ENCODE data around the gene LAMA4.
"Not testable (repeated sequence)": the region's sequence is repeated elsewhere in the genome, so short reads cannot be mapped to it uniquely, and the experiment has no call there.

LAMA4 gene

GRCh38 chr6:112206110-112206458 lies 48.3 kb downstream of the LAMA4 start:
- no peak for DNase-seq

- no peak for DNase-seq
Measured at GRCh38 chr6:112205427-112206109, 48.8 kb downstream of the LAMA4 start.

DNA sequence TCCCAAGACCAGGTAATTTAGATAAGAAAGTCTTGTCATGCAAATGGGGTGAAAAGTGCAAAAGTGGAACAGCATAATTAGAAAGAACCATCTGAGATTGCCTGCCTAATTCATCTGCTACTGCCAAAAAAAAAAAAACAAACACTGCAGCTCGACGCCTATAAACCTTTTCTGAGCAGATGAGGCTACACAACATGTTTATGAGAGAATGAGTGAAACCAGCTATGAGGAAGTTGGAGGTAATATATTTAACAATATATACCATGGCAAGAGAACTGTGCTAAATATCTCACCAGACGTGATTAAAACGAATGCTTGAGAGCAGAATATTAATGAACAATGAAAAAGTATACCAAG lies 50.0 kb downstream of the LAMA4 start:
- no peak for DNase-seq

DNA sequence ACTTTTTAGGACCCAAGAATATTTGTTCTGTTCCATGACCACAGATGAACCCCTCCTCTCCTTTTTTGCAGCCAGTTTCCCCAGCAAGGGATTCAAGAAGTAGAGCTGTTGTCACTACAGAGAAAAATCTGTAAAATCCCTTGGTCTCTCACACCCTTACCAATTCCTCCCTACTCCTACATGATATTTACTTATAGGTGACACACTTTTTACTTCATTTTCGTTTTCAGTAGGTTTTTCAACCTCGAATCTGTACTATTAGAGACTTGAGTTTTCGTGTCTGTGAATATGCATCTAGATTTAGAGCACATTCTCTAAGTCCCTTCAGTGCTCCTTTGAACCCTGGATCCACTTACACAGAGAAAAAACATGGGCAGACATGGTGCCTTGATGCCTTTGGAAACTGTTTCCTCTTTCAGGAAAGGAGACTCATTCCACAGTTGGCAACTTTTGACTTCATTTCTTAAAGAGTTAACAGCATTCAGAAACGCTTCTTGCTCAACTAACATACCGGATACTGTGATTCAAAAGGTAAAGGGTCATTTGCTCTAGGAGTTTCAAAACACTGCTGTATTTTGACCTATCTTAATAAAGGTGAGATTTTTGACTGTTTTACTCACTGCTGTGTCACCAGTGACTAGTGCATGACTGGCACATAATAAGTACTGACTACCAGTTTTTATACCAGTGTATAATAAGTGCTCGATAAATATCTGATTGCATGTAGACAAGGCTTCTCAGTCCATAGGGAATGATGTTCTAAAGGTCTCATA lies 50.6 kb downstream of the LAMA4 start:
- no peak for DNase-seq

GRCh38 chr6:112202639-112203341 lies 51.6 kb downstream of the LAMA4 start:
- DNase-seq, result no peak

- DNase-seq, result not testable (repeated sequence)
Measured at GRCh38 chr6:112200185-112200914, 54.0 kb downstream of the LAMA4 start.

DNA sequence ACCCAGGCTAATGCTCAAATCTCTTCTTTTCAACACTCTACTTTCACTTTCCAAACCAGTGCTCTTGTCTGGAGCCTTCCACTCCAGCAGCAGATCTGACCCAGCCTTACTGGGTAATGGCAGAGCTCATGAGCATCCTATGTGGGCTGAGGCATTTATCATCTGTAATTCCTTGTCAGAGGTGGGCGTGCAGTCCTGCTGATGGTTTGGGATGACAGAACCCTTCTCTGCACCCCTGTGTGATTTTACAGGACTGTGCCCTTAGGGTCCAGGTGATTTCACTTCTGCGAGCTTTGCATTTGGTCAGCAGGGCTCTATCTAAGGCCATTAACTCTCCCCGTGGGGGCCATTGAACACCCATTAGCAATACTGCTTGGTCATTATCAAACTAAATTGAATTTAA lies 55.4 kb downstream of the LAMA4 start:
- no peak for DNase-seq

DNA sequence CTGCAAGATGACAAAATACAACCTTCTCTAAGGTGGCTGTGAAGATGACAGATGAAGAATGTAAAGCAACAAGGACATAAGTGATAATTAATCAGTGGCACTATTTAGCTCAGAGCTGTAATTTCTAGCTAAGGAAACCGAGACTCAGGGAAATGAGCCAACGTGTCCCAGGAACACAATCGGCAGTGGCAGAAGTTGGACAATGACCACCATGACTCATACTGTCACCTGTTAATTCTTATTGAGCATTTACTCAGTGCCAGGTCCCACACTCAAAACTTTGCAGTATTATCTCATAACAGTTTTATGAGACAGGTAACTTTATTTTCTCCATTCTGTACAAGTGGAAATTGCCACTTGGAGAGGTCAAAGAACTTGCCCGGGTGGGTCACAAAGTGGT lies 55.8 kb downstream of the LAMA4 start:
- DNase-seq, result no peak

- DNase-seq, result no peak
Measured at GRCh38 chr6:112197636-112198035, 56.7 kb downstream of the LAMA4 start.

DNA sequence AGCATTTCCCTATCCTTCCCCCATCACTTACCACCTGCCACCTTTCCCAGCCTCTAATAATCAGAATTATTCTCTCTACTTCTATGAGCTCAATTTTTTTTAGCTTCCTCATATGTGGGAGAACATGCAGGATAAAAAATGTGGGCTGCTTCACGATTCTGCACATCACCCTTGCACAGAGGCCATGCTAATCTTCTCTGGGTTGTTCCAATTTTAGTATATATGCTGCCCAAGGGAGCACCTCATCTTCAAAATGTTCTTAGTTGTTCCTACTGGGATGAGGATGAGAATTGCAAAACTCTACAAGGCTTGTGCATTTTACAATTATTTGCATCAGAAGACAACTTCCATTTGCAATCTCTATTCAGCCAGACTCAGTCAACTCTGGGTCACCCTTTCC lies 58.1 kb downstream of the LAMA4 start:
- DNase-seq, result no peak

DNA sequence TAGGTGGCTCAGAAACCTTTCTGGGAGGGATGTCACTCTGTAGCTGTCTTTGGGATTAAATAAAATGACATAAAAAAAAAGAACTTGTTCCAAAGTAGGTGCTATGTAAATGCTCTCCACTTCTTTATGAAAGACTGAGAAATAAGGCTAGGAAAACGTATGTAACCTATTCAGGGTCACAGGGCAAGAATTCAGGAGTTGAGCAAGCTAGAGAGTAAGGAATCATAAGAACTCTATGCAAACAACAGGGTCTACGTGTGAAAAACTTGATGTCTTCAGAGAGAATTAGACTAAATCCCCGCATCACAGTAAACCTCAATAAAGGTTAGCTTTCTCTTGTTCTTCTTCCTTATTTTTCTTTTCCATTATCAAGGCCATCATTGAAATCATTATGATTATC lies 59.2 kb downstream of the LAMA4 start:
- DNase-seq, result no peak

DNA sequence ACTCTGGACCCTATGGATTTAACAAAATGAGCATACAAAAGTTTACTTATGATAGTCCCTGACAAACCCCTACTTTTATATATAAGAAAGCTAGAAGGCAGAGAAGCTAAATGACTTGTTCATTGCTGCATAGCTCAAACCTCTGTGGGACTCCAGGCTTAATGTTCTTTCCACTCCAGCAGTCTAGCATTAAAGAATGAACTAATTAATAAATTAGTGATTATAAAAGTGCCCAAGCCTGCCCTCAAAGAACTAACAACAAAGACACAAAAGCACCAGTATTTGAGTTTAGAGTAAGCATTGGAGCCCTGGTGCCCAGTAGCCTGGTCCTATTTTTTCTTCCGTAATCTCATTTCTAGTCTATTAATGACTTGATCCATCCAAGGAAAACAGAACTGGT lies 59.9 kb downstream of the LAMA4 start:
- DNase-seq, result no peak

- no peak for DNase-seq
Measured at GRCh38 chr6:112193535-112194051, 60.8 kb downstream of the LAMA4 start.

GRCh38 chr6:112193117-112193516 lies 61.2 kb downstream of the LAMA4 start:
- no peak for DNase-seq

DNA sequence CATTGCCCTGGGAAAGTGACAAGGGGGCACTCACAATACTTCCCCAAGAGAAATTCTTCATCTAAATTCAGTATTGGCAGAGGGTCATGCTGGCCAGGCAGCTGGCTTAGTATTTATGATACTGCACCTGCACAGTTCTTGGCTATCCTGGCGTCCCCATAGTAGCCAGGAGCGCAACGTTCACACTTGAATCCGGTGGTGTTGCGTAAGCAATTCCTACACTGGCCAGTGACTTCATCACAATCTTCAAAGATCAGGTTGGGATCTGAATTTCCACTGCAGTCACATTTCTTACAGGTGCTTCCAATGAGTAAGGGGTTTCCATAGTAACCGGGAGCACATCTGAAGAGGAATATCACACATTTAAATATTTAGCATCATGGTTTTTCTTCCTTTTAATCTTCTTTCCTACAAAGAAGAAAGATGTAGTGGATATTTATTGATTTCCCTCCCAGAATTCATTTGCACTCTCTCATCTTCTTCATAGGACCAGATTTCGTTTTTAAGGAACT lies 62.8 kb downstream of the LAMA4 start:
- no peak for DNase-seq

- no peak for DNase-seq
Measured at GRCh38 chr6:112190164-112190563, 64.2 kb downstream of the LAMA4 start.

- no peak for DNase-seq
Measured at GRCh38 chr6:112189494-112189893, 64.9 kb downstream of the LAMA4 start.

DNA sequence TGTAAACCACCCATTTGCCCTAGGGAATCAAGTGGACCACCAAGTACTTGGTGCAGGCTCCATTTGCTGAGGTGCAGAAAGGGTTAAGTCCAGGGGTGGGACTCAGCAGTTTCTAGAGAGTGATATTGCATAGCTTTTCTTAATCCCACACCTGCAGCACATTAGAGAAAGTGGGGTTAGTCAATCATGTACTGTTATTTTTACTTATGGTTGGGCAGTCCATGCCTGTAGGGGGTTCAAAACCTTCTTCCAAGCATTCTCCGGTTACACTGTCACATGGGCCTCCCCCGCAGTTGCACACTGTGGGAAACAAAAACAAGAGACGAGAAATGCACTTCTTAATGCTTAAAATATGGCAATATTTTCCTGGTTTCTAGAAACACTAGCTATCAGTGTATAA lies 65.5 kb downstream of the LAMA4 start:
- no peak for DNase-seq

GRCh38 chr6:112187736-112188135 lies 66.6 kb downstream of the LAMA4 start:
- no peak for DNase-seq

- DNase-seq, result no peak
Measured at GRCh38 chr6:112184951-112185350, 69.4 kb downstream of the LAMA4 start.

DNA sequence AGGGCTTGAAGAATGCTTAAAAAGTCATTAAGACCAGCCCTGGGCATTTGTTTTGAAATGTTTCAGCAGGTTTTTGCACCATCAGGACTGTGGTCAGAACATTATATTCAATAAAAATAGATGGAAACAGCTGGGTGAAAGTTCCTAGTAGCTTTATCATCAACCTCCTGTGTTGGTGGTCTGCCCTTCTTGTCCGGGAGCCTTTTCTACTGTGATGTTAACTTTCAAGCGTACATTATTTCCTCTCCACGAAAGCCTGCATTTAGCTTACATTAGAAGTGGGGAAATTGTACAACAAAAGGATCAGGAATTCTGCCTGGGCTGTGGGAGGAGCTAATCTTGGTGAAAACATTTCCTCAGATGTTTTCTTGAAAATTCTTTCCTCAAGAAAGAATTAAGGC lies 71.1 kb downstream of the LAMA4 start:
- no peak for DNase-seq

- no peak for DNase-seq
Measured at GRCh38 chr6:112181130-112181529, 73.2 kb downstream of the LAMA4 start.

Data from NCI-H748 treated with DMSO at 0.1 percent for 48 hours (cell line).